Neural cell (in vitro differentiated cells): ENCODE results near the gene GRIFIN. TPM values are rescaled to one million over a fixed set of nuclear protein-coding genes. Genes with fewer than 3 reads are reported as not detected.
"Not testable (repeated sequence)": the region's sequence is repeated elsewhere in the genome, so short reads cannot be mapped to it uniquely, and the experiment has no call there.

Experiments used
- H2AFZ ChIP-seq: fragments of 200-600, 300-800 bp; sonication (generic), shearing (Covaris generic); 2 replicates; pipeline ENCODE4 v1.6.0; 2014; ENCODE audit warnings: low read depth, mild to moderate bottlenecking, antibody characterized with exemption, low read length, moderate library complexity
- H3F3A ChIP-seq: fragments of 200-600 bp; shearing (Covaris generic); 2 replicates; pipeline ENCODE4 v1.6.1; 2016; ENCODE audit warnings: mild to moderate bottlenecking, moderate library complexity, mixed read lengths, antibody characterized with exemption, low read length; ENCODE audit not compliant: insufficient read depth, poor library complexity, severe bottlenecking
- H3K27ac ChIP-seq: fragments of 200-600, 300-800 bp; sonication (generic), shearing (Covaris generic); 2 replicates; pipeline ENCODE4 v1.5.1; 2014; ENCODE audit warnings: mild to moderate bottlenecking, low read length, moderate library complexity
- H3K27me3 ChIP-seq: fragments of 300-800, 200-600 bp; sonication (generic), shearing (Covaris generic); 2 replicates; pipeline ENCODE4 v1.6.0; 2014; ENCODE audit warnings: mild to moderate bottlenecking, low read depth, low read length, moderate library complexity; ENCODE audit not compliant: insufficient read depth
- H3K36me3 ChIP-seq: fragments of 300-800, 200-600 bp; sonication (generic), shearing (Covaris generic); 2 replicates; pipeline ENCODE4 v1.5.1; 2014; ENCODE audit warnings: mild to moderate bottlenecking, antibody characterized with exemption, low read length, moderate library complexity; ENCODE audit not compliant: insufficient read depth
- H3K4me2 ChIP-seq: fragments of 300-800, 200-600 bp; sonication (generic), shearing (Covaris generic); 2 replicates; pipeline ENCODE4 v1.6.0; 2014; ENCODE audit warnings: mild to moderate bottlenecking, low read length
- H3K4me3 ChIP-seq: fragments of 300-800, 200-600 bp; sonication (generic), shearing (Covaris generic); 2 replicates; pipeline ENCODE4 v1.5.1; 2014; ENCODE audit warnings: mild to moderate bottlenecking, low read length, moderate library complexity
- H3K79me2 ChIP-seq: fragments of 200-600 bp; shearing (Covaris generic); replicated peaks from 2 replicates; pipeline ENCODE4 v1.6.0; 2014; ENCODE audit warnings: mild to moderate bottlenecking, low read length, moderate library complexity; ENCODE audit not compliant: insufficient read depth
- H3K9ac ChIP-seq: fragments of 300-800, 200-600 bp; sonication (generic), shearing (Covaris generic); 2 replicates; pipeline ENCODE4 v1.6.1; 2016; ENCODE audit warnings: mild to moderate bottlenecking, low read length, mixed read lengths
- H3K9me2 ChIP-seq: fragments of 200-600 bp; shearing (Covaris generic); 2 replicates; pipeline ENCODE4 v1.6.1; 2016; ENCODE audit warnings: mild to moderate bottlenecking, low read length, mixed read lengths; ENCODE audit not compliant: insufficient read depth
- H3K9me3 ChIP-seq: fragments of 200-600, 300-800 bp; sonication (generic), shearing (Covaris generic); 2 replicates; pipeline ENCODE4 v1.6.1; 2016; ENCODE audit warnings: mild to moderate bottlenecking, mixed run types, low read length, moderate library complexity, mixed read lengths
- H4K20me1 ChIP-seq: fragments of 200-600 bp; shearing (Covaris generic); 2 replicates; pipeline ENCODE4 v1.6.1; 2016; ENCODE audit warnings: mild to moderate bottlenecking, mixed run types; ENCODE audit not compliant: insufficient read depth
- CTCF ChIP-seq: fragments of 450-650 bp; IDR thresholded peaks from 2 replicates; pipeline ENCODE4 v1.5.1; 2014; ENCODE audit warnings: antibody characterized with exemption, mild to moderate bottlenecking, moderate library complexity; ENCODE audit not compliant: poor library complexity, severe bottlenecking
- EP300 ChIP-seq: fragments of 450-650 bp; conservative IDR thresholded peaks from 2 replicates; pipeline ENCODE4 v1.6.1; 2014; ENCODE audit warnings: antibody characterized with exemption, mild to moderate bottlenecking, moderate library complexity; ENCODE audit not compliant: poor library complexity, severe bottlenecking
- EZH2 ChIP-seq: fragments of 200-600, 300-800 bp; shearing (Covaris generic), sonication (generic); IDR thresholded peaks from 2 replicates; pipeline ENCODE4 v1.6.1; 2014; ENCODE audit warnings: antibody characterized with exemption, low read length, borderline replicate concordance, mild to moderate bottlenecking; ENCODE audit not compliant: insufficient read depth, poor library complexity, severe bottlenecking
- MXI1 ChIP-seq: fragments of 450-650 bp; conservative IDR thresholded peaks from 2 replicates; pipeline ENCODE4 v1.6.1; 2014; ENCODE audit warnings: antibody characterized with exemption, mild to moderate bottlenecking; ENCODE audit not compliant: poor library complexity, severe bottlenecking
- POLR2AphosphoS5 ChIP-seq: IDR thresholded peaks from 2 replicates; pipeline ENCODE4 v1.6.1; 2012
- RAD21 ChIP-seq: fragments of 450-650 bp; conservative IDR thresholded peaks from 2 replicates; pipeline ENCODE4 v1.6.1; 2014; ENCODE audit warnings: antibody characterized with exemption, mild to moderate bottlenecking, moderate library complexity
- SMC3 ChIP-seq: fragments of 450-650 bp; conservative IDR thresholded peaks from 2 replicates; pipeline ENCODE4 v1.6.1; 2014; ENCODE audit warnings: antibody characterized with exemption, mild to moderate bottlenecking, moderate library complexity; ENCODE audit not compliant: poor library complexity
- TAF1 ChIP-seq: IDR thresholded peaks from 2 replicates; pipeline ENCODE4 v1.6.1; 2012; ENCODE audit warnings: low read depth
- polyA plus RNA-seq: library from polyadenylated mRNA; depleted of rRNA; stranded (reverse); fragments of >200 nt; gene quantifications from 2 replicates; pipeline ENCODE4 v1.2.3, GENCODE V29; 2014
- TF ChIP-seq, protein P1 (sequence below): IDR thresholded peaks from 2 replicates; pipeline ENCODE4 v1.6.1; 2012; ENCODE audit warnings: borderline replicate concordance

The GRIFIN gene
- polyA plus RNA-seq, 1 donor from 2014 or later: not detected

DNA sequence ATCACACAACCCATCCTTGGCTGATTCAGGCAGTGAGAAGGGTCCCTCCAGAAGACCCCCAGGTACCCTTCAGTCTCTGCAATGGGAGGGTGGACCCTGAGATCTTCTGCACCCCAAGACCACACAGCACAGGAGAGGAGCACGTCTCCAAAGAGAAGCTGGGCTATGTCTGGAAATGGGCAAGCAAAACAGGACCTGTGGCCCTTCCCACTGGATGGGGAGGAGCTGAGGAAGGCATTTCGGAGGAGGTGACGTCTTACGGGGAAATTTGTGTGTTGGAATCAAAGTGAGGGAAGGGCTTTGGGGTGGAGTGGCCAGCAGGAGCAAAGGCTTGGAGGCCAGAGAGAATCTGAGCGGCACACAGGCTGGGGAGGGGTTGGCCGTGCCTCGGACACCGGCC is 16.5 kb downstream of the GRIFIN start:
- no peak overlapping the region for H3K9ac ChIP-seq
- no peaks in the 10 kb centered on the region for H3K9me2 ChIP-seq
- H3K4me3 ChIP-seq: no peak overlapping the region
- H3K27ac ChIP-seq: no peak overlapping the region
- H2AFZ ChIP-seq: no peak overlapping the region
- H3K9me3 ChIP-seq: no peaks in the 10 kb centered on the region
- no peaks in the 10 kb centered on the region for H3K79me2 ChIP-seq
- no peak overlapping the region for H3K4me2 ChIP-seq
- no peaks in the 10 kb centered on the region for H3K36me3 ChIP-seq
- no peaks in the 10 kb centered on the region for H3K27me3 ChIP-seq
- H4K20me1 ChIP-seq: no peaks in the 10 kb centered on the region
- H3F3A ChIP-seq: no peaks in the 10 kb centered on the region
- TF ChIP-seq EP300 (no peak), MXI1 (no peak)

- H4K20me1 ChIP-seq, H3K79me2 ChIP-seq, H3F3A ChIP-seq, H3K36me3 ChIP-seq, H3K4me2 ChIP-seq, H3K27me3 ChIP-seq, H2AFZ ChIP-seq, H3K27ac ChIP-seq, H3K4me3 ChIP-seq, H3K9ac ChIP-seq, H3K9me2 ChIP-seq, H3K9me3 ChIP-seq: not testable (repeated sequence)
These were observed 22.3 kb downstream of the GRIFIN start for GRCh38 chr7:2453849-2454248.

DNA sequence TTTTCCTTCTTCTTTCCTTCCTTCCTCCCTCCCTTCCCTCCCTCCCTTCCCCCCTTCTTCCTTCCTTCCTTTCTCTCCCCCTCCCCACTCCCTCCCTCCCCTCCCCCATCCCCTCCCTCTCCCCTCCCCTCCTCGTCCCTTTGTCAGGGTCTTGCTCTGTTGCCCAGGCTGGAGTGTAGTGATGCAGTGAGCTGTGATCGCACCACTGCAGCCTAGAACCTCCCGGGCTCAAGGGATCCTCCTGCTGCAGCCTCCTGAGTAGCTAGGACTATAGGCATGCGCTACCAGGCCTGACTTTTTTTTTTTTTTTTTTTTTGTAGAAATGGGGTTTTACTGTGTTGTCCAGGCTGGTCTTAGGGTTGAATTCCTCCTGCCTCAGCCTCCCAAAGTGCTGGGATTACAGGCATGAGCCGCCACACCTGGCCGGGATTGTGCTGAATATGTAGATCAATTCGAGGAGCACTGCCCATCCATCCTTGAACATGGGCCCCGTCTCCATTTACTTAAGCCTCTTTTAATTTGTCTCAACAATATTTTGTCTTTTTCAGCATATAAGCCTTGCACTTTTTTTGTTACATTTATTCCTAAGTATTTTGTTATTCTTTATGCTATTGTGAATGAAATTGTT is 23.4 kb downstream of the GRIFIN start:
- Histone ChIP-seq H2AFZ (no peak overlapping the region), H3K36me3 (no peaks in the 10 kb centered on the region), H3F3A (no peaks in the 10 kb centered on the region), H3K27ac (no peak overlapping the region), H3K9me3 (no peaks in the 10 kb centered on the region), H4K20me1 (no peaks in the 10 kb centered on the region), H3K4me3 (no peak overlapping the region), H3K9me2 (no peaks in the 10 kb centered on the region), H3K79me2 (no peaks in the 10 kb centered on the region), H3K27me3 (no peaks in the 10 kb centered on the region), H3K4me2 (no peak overlapping the region), H3K9ac (no peak overlapping the region)
- TF ChIP-seq POLR2AphosphoS5 (no peak), SMC3 (no peak), CTCF (no peak), TAF1 (no peak), EP300 (no peak), EZH2 (no peak), RAD21 (no peak), MXI1 (no peak)
- TF ChIP-seq, protein P1, sequence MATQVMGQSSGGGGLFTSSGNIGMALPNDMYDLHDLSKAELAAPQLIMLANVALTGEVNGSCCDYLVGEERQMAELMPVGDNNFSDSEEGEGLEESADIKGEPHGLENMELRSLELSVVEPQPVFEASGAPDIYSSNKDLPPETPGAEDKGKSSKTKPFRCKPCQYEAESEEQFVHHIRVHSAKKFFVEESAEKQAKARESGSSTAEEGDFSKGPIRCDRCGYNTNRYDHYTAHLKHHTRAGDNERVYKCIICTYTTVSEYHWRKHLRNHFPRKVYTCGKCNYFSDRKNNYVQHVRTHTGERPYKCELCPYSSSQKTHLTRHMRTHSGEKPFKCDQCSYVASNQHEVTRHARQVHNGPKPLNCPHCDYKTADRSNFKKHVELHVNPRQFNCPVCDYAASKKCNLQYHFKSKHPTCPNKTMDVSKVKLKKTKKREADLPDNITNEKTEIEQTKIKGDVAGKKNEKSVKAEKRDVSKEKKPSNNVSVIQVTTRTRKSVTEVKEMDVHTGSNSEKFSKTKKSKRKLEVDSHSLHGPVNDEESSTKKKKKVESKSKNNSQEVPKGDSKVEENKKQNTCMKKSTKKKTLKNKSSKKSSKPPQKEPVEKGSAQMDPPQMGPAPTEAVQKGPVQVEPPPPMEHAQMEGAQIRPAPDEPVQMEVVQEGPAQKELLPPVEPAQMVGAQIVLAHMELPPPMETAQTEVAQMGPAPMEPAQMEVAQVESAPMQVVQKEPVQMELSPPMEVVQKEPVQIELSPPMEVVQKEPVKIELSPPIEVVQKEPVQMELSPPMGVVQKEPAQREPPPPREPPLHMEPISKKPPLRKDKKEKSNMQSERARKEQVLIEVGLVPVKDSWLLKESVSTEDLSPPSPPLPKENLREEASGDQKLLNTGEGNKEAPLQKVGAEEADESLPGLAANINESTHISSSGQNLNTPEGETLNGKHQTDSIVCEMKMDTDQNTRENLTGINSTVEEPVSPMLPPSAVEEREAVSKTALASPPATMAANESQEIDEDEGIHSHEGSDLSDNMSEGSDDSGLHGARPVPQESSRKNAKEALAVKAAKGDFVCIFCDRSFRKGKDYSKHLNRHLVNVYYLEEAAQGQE: no peak
